IMR-90 (cell line): ENCODE measurements around the gene SLC44A5.

Experiments used
- FOS ChIP-seq: fragments of 150-350 bp; IDR thresholded peaks from 2 replicates; pipeline ENCODE4 v1.6.1; 2016; ENCODE audit warnings: low read depth, low read length
- MXI1 ChIP-seq: IDR thresholded peaks from 2 replicates; pipeline ENCODE4 v1.6.1; 2012; ENCODE audit warnings: low read depth, mild to moderate bottlenecking, low read length, moderate library complexity, borderline replicate concordance
- POLR2A ChIP-seq: IDR thresholded peaks from 2 replicates; pipeline ENCODE4 v1.6.1; 2012; ENCODE audit warnings: mild to moderate bottlenecking, low read depth, low read length
- RAD21 ChIP-seq: IDR thresholded peaks from 2 replicates; pipeline ENCODE4 v1.6.1; 2012; ENCODE audit warnings: low read length, improper control_type of control experiment
- RCOR1 ChIP-seq: IDR thresholded peaks from 2 replicates; pipeline ENCODE4 v1.6.1; 2012; ENCODE audit warnings: mild to moderate bottlenecking, low read length, improper control_type of control experiment; ENCODE audit not compliant: insufficient replicate concordance
- RFX5 ChIP-seq: IDR thresholded peaks from 2 replicates; pipeline ENCODE4 v1.8.0; 2012; ENCODE audit warnings: low read depth, mild to moderate bottlenecking, low read length, moderate library complexity
- TF ChIP-seq, protein P1 (sequence below): conservative IDR thresholded peaks from 2 replicates; pipeline ENCODE4 v1.5.1; 2012; ENCODE audit warnings: mild to moderate bottlenecking, low read depth, low read length, improper control_type of control experiment
- TF ChIP-seq, protein P2 (sequence below): fragments of 150-350 bp; IDR thresholded peaks from 2 replicates; pipeline ENCODE4 v1.6.1; 2016; ENCODE audit warnings: low read depth, mild to moderate bottlenecking, low read length, moderate library complexity, borderline replicate concordance

DNA sequence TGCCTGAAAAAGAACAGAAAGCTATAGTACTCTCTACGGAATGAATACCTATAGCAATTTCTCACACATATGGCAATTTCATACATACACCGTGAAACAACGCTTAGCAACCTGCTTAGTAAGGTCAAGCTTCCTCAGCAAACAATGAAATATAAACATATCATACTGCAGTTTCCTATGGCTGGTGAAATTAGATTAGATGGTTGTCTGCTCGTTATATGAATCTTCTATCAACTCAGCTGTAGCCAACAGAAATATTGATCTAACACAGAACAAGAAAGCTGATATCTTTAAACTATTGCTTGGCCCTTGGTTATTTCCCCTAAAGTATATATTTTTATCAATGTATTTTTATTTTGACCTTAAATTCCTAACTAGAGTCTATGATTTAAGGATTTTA is 187.8 kb downstream of the SLC44A5 start:
- TF ChIP-seq, protein P1, sequence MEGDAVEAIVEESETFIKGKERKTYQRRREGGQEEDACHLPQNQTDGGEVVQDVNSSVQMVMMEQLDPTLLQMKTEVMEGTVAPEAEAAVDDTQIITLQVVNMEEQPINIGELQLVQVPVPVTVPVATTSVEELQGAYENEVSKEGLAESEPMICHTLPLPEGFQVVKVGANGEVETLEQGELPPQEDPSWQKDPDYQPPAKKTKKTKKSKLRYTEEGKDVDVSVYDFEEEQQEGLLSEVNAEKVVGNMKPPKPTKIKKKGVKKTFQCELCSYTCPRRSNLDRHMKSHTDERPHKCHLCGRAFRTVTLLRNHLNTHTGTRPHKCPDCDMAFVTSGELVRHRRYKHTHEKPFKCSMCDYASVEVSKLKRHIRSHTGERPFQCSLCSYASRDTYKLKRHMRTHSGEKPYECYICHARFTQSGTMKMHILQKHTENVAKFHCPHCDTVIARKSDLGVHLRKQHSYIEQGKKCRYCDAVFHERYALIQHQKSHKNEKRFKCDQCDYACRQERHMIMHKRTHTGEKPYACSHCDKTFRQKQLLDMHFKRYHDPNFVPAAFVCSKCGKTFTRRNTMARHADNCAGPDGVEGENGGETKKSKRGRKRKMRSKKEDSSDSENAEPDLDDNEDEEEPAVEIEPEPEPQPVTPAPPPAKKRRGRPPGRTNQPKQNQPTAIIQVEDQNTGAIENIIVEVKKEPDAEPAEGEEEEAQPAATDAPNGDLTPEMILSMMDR: no peak
- TF ChIP-seq POLR2A (no peak), FOS (no peak), MXI1 (no peak), RCOR1 (no peak), RFX5 (no peak), RAD21 (no peak)
- TF ChIP-seq, protein P2, sequence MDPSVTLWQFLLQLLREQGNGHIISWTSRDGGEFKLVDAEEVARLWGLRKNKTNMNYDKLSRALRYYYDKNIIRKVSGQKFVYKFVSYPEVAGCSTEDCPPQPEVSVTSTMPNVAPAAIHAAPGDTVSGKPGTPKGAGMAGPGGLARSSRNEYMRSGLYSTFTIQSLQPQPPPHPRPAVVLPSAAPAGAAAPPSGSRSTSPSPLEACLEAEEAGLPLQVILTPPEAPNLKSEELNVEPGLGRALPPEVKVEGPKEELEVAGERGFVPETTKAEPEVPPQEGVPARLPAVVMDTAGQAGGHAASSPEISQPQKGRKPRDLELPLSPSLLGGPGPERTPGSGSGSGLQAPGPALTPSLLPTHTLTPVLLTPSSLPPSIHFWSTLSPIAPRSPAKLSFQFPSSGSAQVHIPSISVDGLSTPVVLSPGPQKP: no peak
